GM12892 (cell line): ENCODE measurements around the gene EPHB1.

Experiments
- POLR2A ChIP-seq: IDR thresholded peaks from 2 replicates; pipeline ENCODE4 v1.6.1; 2011; ENCODE audit warnings: low read depth, low read length, control low read depth
- POLR2AphosphoS5 ChIP-seq: IDR thresholded peaks from 2 replicates; pipeline ENCODE4 v1.6.1; 2011; ENCODE audit warnings: low read depth, low read length, control low read depth
- TAF1 ChIP-seq: IDR thresholded peaks from 2 replicates; pipeline ENCODE4 v1.6.1; 2011; ENCODE audit warnings: low read depth, mild to moderate bottlenecking, control low read depth, low read length, borderline replicate concordance

- TF ChIP-seq POLR2A (no peak), POLR2AphosphoS5 (no peak), TAF1 (no peak)
Measured at GRCh38 chr3:134822090-134822489, 27.0 kb downstream of the EPHB1 start.
